ENCODE measurements around the gene IGSF21.
"Not testable (repeated sequence)": the region's sequence is repeated elsewhere in the genome, so short reads cannot be mapped to it uniquely, and the experiment has no call there.

GRCh38 chr1:18372505-18372904, 264.9 kb downstream of the IGSF21 start:
- TF ChIP-seq CTCF, POLR2A (IDR thresholded peaks at IDR 0.05): not testable (repeated sequence)

All from tibial nerve (tissue), 3 donors.